Measurements from ENCODE around the gene ZBTB46.

The ZBTB46 gene

GRCh38 chr20:63765082-63765873 is 65.8 kb downstream of the ZBTB46 start:
- no peak for DNase-seq

DNA sequence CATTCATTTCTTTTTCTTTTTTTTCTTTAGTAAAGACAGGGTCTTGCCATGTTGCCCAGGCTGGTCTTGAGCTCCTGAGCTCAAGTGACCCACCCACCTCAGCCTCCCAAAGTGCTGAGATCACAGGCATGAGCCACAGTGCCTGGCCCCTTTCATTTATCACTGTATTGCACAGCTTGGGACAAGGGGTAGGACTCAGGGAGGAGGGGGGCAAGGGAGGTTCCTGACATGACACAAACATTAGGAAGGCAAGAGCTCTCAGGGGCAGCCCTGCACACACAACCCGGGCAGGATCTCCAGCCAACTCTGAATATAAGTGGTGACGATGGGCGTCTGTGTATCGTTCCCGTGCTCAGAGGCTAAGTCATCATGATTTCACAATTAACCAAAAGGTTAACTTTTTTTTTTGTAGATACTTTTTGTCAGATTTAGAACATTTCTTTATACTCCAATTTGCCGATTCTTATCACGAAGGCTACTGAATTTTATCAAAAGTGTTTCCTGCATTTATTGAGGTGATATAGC is 71.6 kb downstream of the ZBTB46 start:
- DNase-seq = no peak

GRCh38 chr20:63758152-63758551 is 72.9 kb downstream of the ZBTB46 start:
- no peak for DNase-seq

DNA sequence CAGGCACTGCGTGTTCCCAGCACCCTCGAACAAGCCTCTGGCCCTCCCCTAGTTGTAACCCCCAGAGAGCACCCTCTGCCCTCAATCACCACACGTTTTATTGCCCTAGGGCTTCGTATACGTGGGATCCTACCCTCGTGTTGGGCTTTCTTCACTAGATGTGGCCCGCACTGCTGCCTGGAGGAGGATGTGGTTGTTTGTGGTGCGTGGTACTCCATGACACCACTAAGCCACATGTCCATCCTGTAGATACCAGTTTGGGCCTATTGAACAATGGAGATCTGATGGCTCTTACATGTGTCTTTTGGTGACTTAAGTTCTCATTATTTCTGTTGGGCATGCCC is 74.4 kb downstream of the ZBTB46 start:
- no peak for DNase-seq

GRCh38 chr20:63755933-63756647 is 75.0 kb downstream of the ZBTB46 start:
- no peak for DNase-seq

GRCh38 chr20:63754008-63754407 is 77.1 kb downstream of the ZBTB46 start:
- DNase-seq = no peak

DNA sequence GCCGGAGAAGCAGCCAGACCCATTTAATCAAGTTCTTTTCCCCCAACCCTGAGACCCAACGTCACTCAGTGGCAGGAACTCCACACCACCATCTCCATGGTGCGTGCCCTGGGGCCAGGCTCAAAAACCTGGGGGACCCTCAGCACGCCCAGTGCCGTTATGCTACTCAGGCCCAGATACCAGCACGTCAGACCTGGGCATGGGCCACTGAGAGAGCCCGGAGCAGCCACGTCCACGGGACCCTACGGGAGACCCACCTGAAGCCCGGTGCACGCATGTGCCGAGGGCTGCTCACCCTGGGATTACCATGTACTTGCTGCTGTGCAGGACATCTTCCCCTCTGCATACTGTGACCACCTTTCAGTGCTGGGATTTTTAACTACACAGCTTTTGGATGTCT is 77.7 kb downstream of the ZBTB46 start:
- no peak for DNase-seq

DNA sequence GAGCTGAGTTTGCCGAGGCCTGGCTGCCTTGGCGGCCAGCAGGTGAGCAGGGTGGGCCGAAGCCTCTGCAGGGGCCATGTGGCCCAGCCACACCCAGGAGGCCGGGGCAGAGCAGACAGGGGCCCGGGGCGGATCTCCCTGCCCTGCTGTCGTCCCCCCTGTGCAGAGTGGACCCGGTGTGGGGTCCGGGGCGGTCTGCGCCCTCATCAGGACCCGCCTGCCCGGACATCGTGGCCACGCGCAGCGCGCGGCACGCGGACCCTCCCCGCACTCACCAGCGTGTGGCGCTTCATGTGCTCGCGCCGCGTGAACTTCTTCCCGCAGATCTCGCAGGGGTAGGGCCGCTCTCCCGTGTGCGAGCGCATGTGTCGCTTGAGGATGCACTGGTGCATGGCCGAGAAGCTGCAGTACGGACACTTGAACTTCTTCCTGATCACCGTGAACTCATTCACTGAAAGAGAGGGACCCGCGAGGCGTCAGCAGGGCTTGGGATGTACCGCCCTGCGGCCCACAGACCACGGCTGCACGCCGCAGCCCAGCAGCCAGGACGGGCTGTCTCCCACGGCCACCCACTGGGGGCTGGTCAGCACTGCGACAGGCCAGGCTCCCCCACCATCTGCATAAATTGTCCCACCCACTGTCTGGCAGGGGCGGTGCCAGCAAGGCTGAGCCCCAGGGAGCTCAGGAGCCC is 78.5 kb downstream of the ZBTB46 start:
- DNase-seq = no peak

- no peak for DNase-seq
Observed at GRCh38 chr20:63751471-63752271, 79.4 kb downstream of the ZBTB46 start.

GRCh38 chr20:63750807-63751470 is 80.1 kb downstream of the ZBTB46 start:
- no peak for DNase-seq

- DNase-seq = no peak
Observed at GRCh38 chr20:63749597-63750508, 81.2 kb downstream of the ZBTB46 start.

- DNase-seq = no peak
Observed at GRCh38 chr20:63748934-63749270, 82.2 kb downstream of the ZBTB46 start.

DNA sequence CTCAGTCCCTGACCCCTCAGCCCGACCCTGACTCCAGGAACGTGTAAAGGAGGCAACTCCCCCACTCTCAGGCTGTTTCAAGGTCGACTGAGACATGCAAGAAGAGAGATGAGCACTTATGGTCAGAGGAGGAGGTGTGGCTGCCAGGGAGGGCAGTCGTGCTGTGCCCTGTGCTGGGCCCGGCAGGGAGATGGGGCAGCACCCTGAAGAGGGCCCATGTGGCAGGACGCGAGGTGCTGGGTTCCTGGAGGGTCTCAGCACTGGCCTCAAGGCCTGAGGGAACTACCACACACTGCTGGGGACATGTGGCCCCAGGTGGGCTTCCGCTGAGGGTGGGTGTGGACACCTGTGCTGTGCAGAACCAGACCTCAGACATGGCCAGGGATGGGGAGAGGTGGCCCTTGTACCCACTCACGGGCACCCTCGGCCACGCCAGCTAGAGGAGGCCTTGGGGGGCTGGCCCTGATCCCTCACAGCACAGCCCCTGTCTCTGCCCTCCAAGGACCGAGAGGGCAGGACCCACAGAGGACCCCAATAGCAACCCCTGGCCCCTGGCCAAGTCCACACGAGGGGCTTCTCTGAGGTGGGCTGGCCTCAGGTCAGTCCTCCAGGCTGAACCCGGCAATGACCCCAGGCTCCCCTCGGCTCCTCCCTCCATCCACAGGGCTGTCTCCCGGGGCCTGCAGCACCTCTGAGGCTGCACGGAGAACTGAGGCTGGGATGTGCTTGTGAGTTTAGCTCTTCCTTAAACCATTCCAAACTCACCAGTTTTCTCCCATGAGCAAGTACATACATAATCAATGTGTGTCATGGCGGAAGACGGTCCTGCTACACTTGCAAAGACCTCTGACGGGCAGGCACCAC is 82.8 kb downstream of the ZBTB46 start:
- no peak for DNase-seq

GRCh38 chr20:63747622-63748069 is 83.4 kb downstream of the ZBTB46 start:
- DNase-seq = no peak

DNA sequence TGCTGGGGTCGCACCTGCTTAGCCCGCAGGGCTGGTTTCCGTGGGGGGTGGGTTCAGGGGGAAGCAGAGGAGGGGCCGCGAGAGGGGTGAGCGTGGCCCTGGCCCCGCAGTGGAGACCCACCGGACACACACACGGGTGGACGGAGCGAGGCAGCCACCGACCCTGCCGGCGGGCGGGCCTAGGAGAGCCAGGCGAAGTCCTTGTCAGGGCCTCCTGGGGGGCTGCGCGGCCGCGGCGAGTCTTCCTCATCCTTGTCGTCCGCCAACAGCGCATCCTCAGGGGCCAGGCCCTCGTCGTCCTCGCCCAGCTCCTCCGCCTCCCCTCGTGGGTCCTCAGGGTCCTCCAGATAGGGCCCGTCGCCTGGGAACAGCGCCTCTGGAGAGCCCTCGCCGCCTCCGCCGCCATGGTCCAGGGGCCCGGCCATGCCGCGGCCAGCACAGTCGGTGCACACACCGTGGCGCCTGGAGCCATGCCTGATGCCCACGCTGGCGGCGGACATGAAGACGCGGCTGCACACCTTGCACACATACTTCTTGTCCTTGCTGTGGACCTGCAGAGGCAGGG is 84.2 kb downstream of the ZBTB46 start:
- no peak for DNase-seq

DNA sequence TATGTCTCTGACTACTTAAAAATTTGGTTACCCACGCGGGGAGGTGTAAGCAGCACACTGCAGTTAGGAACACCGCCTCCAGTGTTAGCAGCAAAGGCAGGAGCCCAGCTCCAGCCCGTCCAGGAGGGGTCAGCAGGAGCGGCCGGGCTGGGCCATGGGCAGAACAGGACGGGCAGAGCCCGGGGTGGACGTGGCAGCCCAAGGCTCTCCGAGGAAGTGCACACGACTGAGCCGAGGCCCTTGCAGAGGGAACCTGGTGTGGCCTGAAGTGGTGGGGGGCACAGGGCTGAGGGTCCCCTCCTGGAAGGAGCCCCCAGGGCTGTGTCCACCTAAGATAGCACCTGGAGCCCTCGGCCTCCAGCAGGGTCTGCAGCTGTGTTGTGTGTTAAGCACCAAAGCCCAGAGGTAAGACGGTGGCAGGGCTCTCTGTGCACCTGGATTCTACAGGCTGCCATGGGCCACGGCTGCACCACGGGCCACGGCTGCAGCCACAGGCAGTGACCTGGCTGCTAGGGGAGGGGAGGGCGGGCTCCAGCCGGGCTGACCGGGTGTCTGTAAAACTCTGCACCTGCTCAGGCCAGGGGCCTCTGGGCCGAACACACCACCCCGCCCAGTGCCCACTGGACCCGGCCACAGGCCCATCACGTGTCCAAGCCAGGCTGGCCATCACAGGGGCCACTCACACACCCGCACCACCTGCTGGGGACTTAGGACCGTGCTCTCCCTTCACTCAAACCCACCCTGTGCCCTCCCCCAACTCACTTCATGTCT is 84.9 kb downstream of the ZBTB46 start:
- DNase-seq = no peak

- no peak for DNase-seq
Observed at GRCh38 chr20:63745424-63745805, 85.6 kb downstream of the ZBTB46 start.

- no peak for DNase-seq
Observed at GRCh38 chr20:63744574-63745423, 86.3 kb downstream of the ZBTB46 start.
